Upper lobe of left lung (tissue), 4 donors: ENCODE measurements around the gene AFF3.

Experiments
- CTCF ChIP-seq, 6 experiments: fragments of 450-650 bp in 4 of 6; fragments of 200-600 bp in 2 of 6; sonication (generic) in 2 of 6; IDR thresholded peaks; one replicate each; pipeline ENCODE4 v1.5.1; 2016 to 2019; ENCODE audit warnings: antibody characterized with exemption in 6 of 6
- EP300 ChIP-seq, 4 donors: sonication (generic); formaldehyde crosslinking; IDR thresholded peaks; one replicate each; pipeline ENCODE4 v1.5.1; 2017; ENCODE audit warnings: antibody characterized with exemption in 4 of 4, control low read depth in 2 of 4
- POLR2A ChIP-seq, 4 donors: fragments of 450-650 bp; IDR thresholded peaks; one replicate each; pipeline ENCODE4 v1.5.1; 2016 to 2017; ENCODE audit warnings: antibody characterized with exemption in 4 of 4, mild to moderate bottlenecking in 2 of 4
- POLR2AphosphoS5 ChIP-seq, 2 donors: sonication (generic); formaldehyde crosslinking; IDR thresholded peaks; one replicate each; pipeline ENCODE4 v1.5.1; 2017; ENCODE audit warnings: antibody characterized with exemption in 2 of 2

DNA sequence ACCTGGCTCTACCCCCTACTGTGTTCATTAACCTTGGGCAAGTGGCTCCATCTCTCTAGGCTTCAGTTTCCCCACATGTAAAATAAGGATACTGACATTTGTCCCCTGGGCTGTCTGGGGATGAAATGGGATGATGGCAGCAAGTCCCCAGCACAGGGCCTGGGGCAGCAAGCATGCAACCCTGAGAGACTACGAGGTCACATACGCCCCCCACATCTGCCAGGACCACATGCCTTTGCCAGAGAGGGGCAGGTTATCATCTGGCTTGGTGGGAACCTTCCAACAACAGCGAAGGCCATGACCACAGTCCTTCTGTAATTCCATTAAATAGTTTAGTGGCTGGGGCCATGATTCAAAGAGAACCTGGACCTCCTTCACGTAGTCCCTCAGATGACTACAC is 506.7 kb downstream of the AFF3 start:
- no peak for TF ChIP-seq POLR2A (IDR thresholded peaks at IDR 0.05)
- TF ChIP-seq CTCF (IDR thresholded peaks at IDR 0.05), result no peak
- TF ChIP-seq POLR2AphosphoS5 (IDR thresholded peaks at IDR 0.05), result no peak
- TF ChIP-seq EP300 (IDR thresholded peaks at IDR 0.05), result no peak
